Measurements from ENCODE around the gene GATM. TPM values are rescaled to one million over a fixed set of nuclear protein-coding genes. Genes with fewer than 3 reads are reported as not detected.
A peak's percentile ranks its signal among the peaks of the same experiment; 100 is the strongest.

The GATM gene
- total and polyA plus RNA-seq, 2 donors from 2014 or later: 79.5 to 421 TPM

DNA sequence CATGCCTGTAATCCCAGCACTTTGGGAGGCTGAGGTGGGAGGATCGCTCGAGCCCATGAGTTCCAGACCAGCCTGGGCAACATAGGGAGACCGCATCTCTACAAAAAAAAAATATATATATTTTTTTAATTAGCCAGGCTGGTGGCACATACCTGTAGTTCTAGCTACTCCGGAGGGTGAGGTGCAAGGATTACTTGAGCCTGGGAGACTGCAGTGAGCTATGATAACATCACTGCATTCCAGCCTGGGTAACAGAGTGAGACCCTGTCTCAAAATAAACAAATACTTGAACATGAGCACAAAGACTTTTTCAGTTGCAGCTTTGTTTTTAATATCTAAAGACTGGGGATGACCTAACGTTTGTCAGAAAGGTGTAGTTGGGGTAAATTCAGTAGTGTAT lies 31.3 kb upstream of the GATM start:
- intact Hi-C loops (cut with DNase I): no loop called here
- TF ChIP-seq CTCF (IDR thresholded peaks at IDR 0.05; ENCODE audit: borderline replicate concordance, extremely low read depth, insufficient read depth): no peak
- FAIRE-seq (no peak), DNase-seq (no peak)
- Histone ChIP-seq H3K4me1 (ENCODE audit: control insufficient read depth in 2 of 3, insufficient read depth in 2 of 3, low read depth in 1 of 3, low read length in 3 of 3) (peaks cover 0 to 5% (median 4%) of the 10 kb centered on the region in 3 donors), H3K9me3 (ENCODE audit: control insufficient read depth in 2 of 3, insufficient read depth in 1 of 3, low read length in 3 of 3) (no peaks in the 10 kb centered on the region), H3K27me3 (ENCODE audit: control insufficient read depth, insufficient read depth, low read length) (no peaks in the 10 kb centered on the region), H3K9ac (ENCODE audit: low read length in 3 of 3) (no peak overlapping the region), H3K36me3 (ENCODE audit: control insufficient read depth in 2 of 3, insufficient read depth in 3 of 3, low read length in 3 of 3) (peaks cover 3 to 44% (median 17%) of the 10 kb centered on the region in 3 donors), H3K4me3 (ENCODE audit: low read length in 3 of 3) (no peak overlapping the region), H3K27ac (ENCODE audit: low read depth in 2 of 2, low read length in 2 of 2) (no peak overlapping the region)

GRCh38 chr15:45407786-45408185 lies 29.4 kb upstream of the GATM start:
- Histone ChIP-seq H3K9me3 (ENCODE audit: control insufficient read depth in 2 of 3, insufficient read depth in 1 of 3, low read length in 3 of 3) (no peaks in the 10 kb centered on the region), H3K4me1 (ENCODE audit: control insufficient read depth in 2 of 3, insufficient read depth in 2 of 3, low read depth in 1 of 3, low read length in 3 of 3) (peaks cover 0 to 8% (median 5%) of the 10 kb centered on the region in 3 donors), H3K27me3 (ENCODE audit: control insufficient read depth, insufficient read depth, low read length) (no peaks in the 10 kb centered on the region), H3K4me3 (ENCODE audit: low read length in 3 of 3) (no peak overlapping the region), H3K9ac (ENCODE audit: low read length in 3 of 3) (no peak overlapping the region), H3K36me3 (ENCODE audit: control insufficient read depth in 2 of 3, insufficient read depth in 3 of 3, low read length in 3 of 3) (peaks cover 3 to 37% (median 14%) of the 10 kb centered on the region in 3 donors), H3K27ac (ENCODE audit: low read depth in 2 of 2, low read length in 2 of 2) (no peak overlapping the region)
- FAIRE-seq: no peak
- intact Hi-C loops (cut with DNase I): no loop called here
- TF ChIP-seq CTCF (IDR thresholded peaks at IDR 0.05; ENCODE audit: borderline replicate concordance, extremely low read depth, insufficient read depth): no peak
- no peak for DNase-seq

DNA sequence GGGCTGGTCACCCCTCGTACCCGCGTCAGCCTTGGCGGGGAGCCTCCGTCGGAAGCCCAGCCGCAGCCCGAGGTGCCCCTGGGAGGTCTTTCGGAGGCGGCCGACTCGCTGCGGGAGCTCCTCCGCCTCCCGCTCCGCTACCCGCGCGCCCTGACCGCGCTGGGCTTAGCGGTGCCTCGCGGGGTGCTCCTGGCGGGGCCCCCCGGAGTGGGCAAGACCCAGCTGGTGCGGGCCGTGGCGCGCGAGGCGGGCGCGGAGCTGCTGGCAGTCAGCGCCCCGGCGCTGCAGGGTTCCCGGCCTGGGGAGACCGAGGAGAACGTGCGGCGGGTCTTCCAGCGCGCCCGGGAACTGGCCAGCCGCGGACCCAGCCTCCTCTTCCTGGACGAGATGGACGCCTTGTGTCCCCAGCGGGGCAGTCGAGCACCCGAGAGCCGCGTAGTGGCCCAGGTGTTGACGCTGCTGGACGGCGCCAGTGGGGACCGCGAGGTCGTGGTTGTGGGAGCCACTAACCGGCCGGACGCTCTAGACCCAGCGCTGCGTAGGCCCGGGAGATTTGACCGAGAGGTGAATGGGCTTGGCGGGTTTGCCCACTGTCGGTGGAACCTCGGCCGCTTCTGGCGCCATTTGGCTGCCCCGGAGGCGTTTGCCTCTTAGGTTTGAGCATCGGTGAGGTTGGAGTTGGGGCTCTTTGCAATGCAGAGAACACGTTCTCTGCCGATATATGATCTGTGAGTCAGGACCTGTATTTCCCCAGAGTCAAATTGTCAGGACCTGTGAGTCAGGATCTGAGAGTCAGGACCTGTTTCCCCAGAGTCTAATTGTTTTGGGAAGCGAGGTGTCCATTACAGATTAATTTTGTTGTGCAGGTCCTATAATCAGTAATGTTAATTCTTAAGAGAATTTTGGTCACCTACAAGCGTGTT lies 24.9 kb upstream of the GATM start:
- H3K36me3 ChIP-seq (ENCODE audit: control insufficient read depth in 2 of 3, insufficient read depth in 3 of 3, low read length in 3 of 3): peaks cover 3 to 20% (median 8%) of the 10 kb centered on the region in 3 donors
- peaks cover 0 to 10% (median 5%) of the 10 kb centered on the region in 3 donors for H3K4me1 ChIP-seq (ENCODE audit: control insufficient read depth in 2 of 3, insufficient read depth in 2 of 3, low read depth in 1 of 3, low read length in 3 of 3)
- FAIRE-seq: no peak
- peak; percentile 37 to 87 (median 52) for DNase-seq
- peak overlapping the region; percentile 93 to 99 (median 95) for H3K4me3 ChIP-seq (ENCODE audit: low read length in 3 of 3)
- intact Hi-C loops (cut with DNase I): no loop called here
- TF ChIP-seq CTCF (IDR thresholded peaks at IDR 0.05; ENCODE audit: borderline replicate concordance, extremely low read depth, insufficient read depth): no peak
- no peaks in the 10 kb centered on the region for H3K27me3 ChIP-seq (ENCODE audit: control insufficient read depth, insufficient read depth, low read length)
- H3K9me3 ChIP-seq (ENCODE audit: control insufficient read depth in 2 of 3, insufficient read depth in 1 of 3, low read length in 3 of 3): no peaks in the 10 kb centered on the region
- peak overlapping the region; percentile 87 to 96 (median 93) for H3K9ac ChIP-seq (ENCODE audit: low read length in 3 of 3)
- peak overlapping the region; percentile 90 to 94 for H3K27ac ChIP-seq (ENCODE audit: low read depth in 2 of 2, low read length in 2 of 2)

Data from kidney (tissue), 14 donors.